ENCODE results near the gene PNISR.

The PNISR gene

DNA sequence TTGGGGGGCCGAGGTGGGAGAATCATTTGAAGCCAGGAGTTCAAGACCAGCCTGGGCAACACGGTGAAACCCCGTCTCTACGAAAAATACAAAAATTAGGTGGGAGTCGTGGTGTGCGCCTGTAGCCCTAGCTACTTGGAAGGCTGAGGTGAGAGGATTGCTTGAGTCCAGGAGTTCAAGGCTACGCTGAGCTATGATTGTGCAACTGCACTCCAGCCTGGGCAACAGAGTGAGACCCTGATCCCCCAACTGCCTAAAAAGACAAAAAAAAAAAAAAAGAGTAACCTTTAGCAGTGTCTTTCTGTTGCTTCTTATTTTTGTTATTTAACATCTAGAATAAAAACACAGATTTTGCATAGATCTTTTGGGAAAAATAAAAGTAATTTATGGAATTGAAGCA lies 18.0 kb downstream of the PNISR start:
- no peak for ATAC-seq
- no peak for TF ChIP-seq CSDC2 (CRISPR knock-in tag; IDR thresholded peaks at IDR 0.05)
- no peak for TF ChIP-seq ESRRG (CRISPR knock-in tag; IDR thresholded peaks at IDR 0.05)
- no peak for TF ChIP-seq ZNF8 (CRISPR knock-in tag; IDR thresholded peaks at IDR 0.05)
- no peak for TF ChIP-seq TOX (CRISPR knock-in tag; IDR thresholded peaks at IDR 0.05; ENCODE audit: borderline replicate concordance)
- no peak for TF ChIP-seq ZC3H10 (CRISPR knock-in tag; IDR thresholded peaks at IDR 0.05)

DNA sequence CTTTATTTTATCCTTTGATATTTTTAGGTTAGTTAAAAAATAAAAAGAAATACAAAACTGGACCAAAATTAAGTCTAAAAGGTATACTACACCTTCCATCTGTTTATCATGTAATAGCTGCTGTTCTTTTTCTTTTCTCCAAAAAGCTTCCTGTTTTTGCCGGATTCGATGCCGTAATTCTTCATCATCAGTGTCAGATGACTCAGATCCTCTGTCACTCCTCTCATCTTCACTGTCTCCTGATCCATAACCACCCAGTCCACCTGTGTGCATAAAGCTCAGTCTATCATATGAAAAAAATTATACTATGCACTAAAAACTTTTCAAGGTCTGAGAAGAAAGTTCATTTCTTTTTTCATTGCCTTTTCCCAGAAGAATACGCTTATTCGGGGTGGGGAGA lies 22.7 kb downstream of the PNISR start:
- TF ChIP-seq TOX (CRISPR knock-in tag; IDR thresholded peaks at IDR 0.05; ENCODE audit: borderline replicate concordance) (no peak), ZC3H10 (CRISPR knock-in tag; IDR thresholded peaks at IDR 0.05) (no peak), PPARA (CRISPR knock-in tag; IDR thresholded peaks at IDR 0.05; ENCODE audit: borderline replicate concordance) (no peak), ZFP30 (CRISPR knock-in tag; IDR thresholded peaks at IDR 0.05) (no peak), SNAI2 (CRISPR knock-in tag; IDR thresholded peaks at IDR 0.05) (no peak), ISL1 (CRISPR knock-in tag; IDR thresholded peaks at IDR 0.05) (no peak), ZNF70 (CRISPR knock-in tag; IDR thresholded peaks at IDR 0.05) (no peak), OSR1 (CRISPR knock-in tag; IDR thresholded peaks at IDR 0.05) (no peak), BACH2 (CRISPR knock-in tag; IDR thresholded peaks at IDR 0.05; ENCODE audit: borderline replicate concordance) (no peak), ARNTL (CRISPR knock-in tag; IDR thresholded peaks at IDR 0.05; ENCODE audit: borderline replicate concordance, low read depth) (no peak), ZFP3 (CRISPR knock-in tag; IDR thresholded peaks at IDR 0.05) (no peak), GLIS3 (CRISPR knock-in tag; IDR thresholded peaks at IDR 0.05) (no peak), ZNF565 (CRISPR knock-in tag; conservative IDR thresholded peaks at IDR 0.05; ENCODE audit: low read depth) (no peak), TCF4 (CRISPR knock-in tag; IDR thresholded peaks at IDR 0.05; ENCODE audit: borderline replicate concordance) (no peak)
- TF ChIP-seq, protein P1, sequence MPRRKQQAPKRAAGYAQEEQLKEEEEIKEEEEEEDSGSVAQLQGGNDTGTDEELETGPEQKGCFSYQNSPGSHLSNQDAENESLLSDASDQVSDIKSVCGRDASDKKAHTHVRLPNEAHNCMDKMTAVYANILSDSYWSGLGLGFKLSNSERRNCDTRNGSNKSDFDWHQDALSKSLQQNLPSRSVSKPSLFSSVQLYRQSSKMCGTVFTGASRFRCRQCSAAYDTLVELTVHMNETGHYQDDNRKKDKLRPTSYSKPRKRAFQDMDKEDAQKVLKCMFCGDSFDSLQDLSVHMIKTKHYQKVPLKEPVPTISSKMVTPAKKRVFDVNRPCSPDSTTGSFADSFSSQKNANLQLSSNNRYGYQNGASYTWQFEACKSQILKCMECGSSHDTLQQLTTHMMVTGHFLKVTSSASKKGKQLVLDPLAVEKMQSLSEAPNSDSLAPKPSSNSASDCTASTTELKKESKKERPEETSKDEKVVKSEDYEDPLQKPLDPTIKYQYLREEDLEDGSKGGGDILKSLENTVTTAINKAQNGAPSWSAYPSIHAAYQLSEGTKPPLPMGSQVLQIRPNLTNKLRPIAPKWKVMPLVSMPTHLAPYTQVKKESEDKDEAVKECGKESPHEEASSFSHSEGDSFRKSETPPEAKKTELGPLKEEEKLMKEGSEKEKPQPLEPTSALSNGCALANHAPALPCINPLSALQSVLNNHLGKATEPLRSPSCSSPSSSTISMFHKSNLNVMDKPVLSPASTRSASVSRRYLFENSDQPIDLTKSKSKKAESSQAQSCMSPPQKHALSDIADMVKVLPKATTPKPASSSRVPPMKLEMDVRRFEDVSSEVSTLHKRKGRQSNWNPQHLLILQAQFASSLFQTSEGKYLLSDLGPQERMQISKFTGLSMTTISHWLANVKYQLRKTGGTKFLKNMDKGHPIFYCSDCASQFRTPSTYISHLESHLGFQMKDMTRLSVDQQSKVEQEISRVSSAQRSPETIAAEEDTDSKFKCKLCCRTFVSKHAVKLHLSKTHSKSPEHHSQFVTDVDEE (CRISPR knock-in tag; IDR thresholded peaks at IDR 0.05): no peak
- TF ChIP-seq, protein P2, sequence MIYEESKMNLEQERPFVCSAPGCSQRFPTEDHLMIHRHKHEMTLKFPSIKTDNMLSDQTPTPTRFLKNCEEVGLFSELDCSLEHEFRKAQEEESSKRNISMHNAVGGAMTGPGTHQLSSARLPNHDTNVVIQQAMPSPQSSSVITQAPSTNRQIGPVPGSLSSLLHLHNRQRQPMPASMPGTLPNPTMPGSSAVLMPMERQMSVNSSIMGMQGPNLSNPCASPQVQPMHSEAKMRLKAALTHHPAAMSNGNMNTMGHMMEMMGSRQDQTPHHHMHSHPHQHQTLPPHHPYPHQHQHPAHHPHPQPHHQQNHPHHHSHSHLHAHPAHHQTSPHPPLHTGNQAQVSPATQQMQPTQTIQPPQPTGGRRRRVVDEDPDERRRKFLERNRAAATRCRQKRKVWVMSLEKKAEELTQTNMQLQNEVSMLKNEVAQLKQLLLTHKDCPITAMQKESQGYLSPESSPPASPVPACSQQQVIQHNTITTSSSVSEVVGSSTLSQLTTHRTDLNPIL (CRISPR knock-in tag; IDR thresholded peaks at IDR 0.05; ENCODE audit: low read depth): no peak
- TF ChIP-seq, protein P3, sequence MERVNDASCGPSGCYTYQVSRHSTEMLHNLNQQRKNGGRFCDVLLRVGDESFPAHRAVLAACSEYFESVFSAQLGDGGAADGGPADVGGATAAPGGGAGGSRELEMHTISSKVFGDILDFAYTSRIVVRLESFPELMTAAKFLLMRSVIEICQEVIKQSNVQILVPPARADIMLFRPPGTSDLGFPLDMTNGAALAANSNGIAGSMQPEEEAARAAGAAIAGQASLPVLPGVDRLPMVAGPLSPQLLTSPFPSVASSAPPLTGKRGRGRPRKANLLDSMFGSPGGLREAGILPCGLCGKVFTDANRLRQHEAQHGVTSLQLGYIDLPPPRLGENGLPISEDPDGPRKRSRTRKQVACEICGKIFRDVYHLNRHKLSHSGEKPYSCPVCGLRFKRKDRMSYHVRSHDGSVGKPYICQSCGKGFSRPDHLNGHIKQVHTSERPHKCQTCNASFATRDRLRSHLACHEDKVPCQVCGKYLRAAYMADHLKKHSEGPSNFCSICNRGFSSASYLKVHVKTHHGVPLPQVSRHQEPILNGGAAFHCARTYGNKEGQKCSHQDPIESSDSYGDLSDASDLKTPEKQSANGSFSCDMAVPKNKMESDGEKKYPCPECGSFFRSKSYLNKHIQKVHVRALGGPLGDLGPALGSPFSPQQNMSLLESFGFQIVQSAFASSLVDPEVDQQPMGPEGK (CRISPR knock-in tag; IDR thresholded peaks at IDR 0.05; ENCODE audit: borderline replicate concordance): no peak
- TF ChIP-seq, protein P4, sequence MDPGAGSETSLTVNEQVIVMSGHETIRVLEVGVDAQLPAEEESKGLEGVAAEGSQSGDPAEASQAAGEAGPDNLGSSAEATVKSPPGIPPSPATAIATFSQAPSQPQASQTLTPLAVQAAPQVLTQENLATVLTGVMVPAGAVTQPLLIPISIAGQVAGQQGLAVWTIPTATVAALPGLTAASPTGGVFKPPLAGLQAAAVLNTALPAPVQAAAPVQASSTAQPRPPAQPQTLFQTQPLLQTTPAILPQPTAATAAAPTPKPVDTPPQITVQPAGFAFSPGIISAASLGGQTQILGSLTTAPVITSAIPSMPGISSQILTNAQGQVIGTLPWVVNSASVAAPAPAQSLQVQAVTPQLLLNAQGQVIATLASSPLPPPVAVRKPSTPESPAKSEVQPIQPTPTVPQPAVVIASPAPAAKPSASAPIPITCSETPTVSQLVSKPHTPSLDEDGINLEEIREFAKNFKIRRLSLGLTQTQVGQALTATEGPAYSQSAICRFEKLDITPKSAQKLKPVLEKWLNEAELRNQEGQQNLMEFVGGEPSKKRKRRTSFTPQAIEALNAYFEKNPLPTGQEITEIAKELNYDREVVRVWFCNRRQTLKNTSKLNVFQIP (CRISPR knock-in tag; IDR thresholded peaks at IDR 0.05; ENCODE audit: borderline replicate concordance, low read depth): no peak
- TF ChIP-seq, protein P5, sequence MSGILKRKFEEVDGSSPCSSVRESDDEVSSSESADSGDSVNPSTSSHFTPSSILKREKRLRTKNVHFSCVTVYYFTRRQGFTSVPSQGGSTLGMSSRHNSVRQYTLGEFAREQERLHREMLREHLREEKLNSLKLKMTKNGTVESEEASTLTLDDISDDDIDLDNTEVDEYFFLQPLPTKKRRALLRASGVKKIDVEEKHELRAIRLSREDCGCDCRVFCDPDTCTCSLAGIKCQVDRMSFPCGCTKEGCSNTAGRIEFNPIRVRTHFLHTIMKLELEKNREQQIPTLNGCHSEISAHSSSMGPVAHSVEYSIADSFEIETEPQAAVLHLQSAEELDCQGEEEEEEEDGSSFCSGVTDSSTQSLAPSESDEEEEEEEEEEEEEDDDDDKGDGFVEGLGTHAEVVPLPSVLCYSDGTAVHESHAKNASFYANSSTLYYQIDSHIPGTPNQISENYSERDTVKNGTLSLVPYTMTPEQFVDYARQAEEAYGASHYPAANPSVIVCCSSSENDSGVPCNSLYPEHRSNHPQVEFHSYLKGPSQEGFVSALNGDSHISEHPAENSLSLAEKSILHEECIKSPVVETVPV (CRISPR knock-in tag; IDR thresholded peaks at IDR 0.05): no peak
- ATAC-seq: no peak

DNA sequence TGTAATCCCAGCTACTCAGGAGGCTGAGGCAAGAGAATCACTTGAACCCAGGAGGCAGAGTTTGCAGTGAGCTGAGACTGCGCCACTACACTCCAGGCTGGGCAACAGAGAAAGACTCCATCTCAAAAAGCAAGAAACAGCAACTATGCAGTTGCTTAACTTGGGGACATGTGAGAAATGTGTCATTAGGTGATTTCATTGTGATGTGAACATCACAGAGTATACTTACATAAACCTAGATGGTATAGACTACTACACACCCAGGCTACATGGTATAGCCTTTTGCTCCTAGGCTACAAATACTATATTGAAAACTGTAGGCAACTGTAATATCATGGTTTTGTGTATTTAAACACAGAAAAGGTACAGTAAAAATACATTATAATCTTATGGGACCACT lies 27.8 kb downstream of the PNISR start:
- ATAC-seq: no peak
- TF ChIP-seq ZNF70 (CRISPR knock-in tag; IDR thresholded peaks at IDR 0.05): no peak
- no peak for TF ChIP-seq RARB (CRISPR knock-in tag; IDR thresholded peaks at IDR 0.05)
- TF ChIP-seq SNAI2 (CRISPR knock-in tag; IDR thresholded peaks at IDR 0.05): no peak
- TF ChIP-seq ZFP30 (CRISPR knock-in tag; IDR thresholded peaks at IDR 0.05): no peak
- TF ChIP-seq TOX (CRISPR knock-in tag; IDR thresholded peaks at IDR 0.05; ENCODE audit: borderline replicate concordance): no peak
- TF ChIP-seq ZNF8 (CRISPR knock-in tag; IDR thresholded peaks at IDR 0.05): no peak
- TF ChIP-seq, protein P5 (CRISPR knock-in tag; IDR thresholded peaks at IDR 0.05): no peak
- no peak for TF ChIP-seq ESRRG (CRISPR knock-in tag; IDR thresholded peaks at IDR 0.05)
- TF ChIP-seq ISL1 (CRISPR knock-in tag; IDR thresholded peaks at IDR 0.05): no peak
- no peak for TF ChIP-seq OSR1 (CRISPR knock-in tag; IDR thresholded peaks at IDR 0.05)
- TF ChIP-seq, protein P1 (CRISPR knock-in tag; IDR thresholded peaks at IDR 0.05): no peak
